Caco-2 (cell line): Measurements from ENCODE around the gene BTBD9. TPM values are rescaled to one million over a fixed set of nuclear protein-coding genes. Genes with fewer than 3 reads are reported as not detected.

Source experiments
- BruUV-seq: library from RNA; stranded (reverse); fragments of 400-500 nt; replicated peaks from 2 replicates; lab custom pipeline; 2021; lab: Mats Ljungman, UMichigan
- CTCF ChIA-PET: fragments of 300-600 bp; sonication (Branson Sonifier 250); formaldehyde crosslinking; loops from one replicate; lab custom pipeline; 2022; ENCODE audit warnings: antibody characterized with exemption; lab: Charles Lee
- POLR2A ChIA-PET: fragments of 300-600 bp; sonication (Branson Sonifier 250); formaldehyde crosslinking; loops from one replicate; lab custom pipeline; 2022; ENCODE audit warnings: antibody characterized with exemption; lab: Charles Lee
- DNase-seq, 2 experiments: peaks; one replicate each; pipeline versions ENCODE4 v3.0.0 to v3.0.0-alpha.2; 2020 to 2022
- H3K27me3 ChIP-seq: replicated peaks from 2 replicates; pipeline ENCODE4 v1.6.0; 2011; ENCODE audit warnings: low read length; ENCODE audit not compliant: control insufficient read depth, insufficient read depth
- H3K36me3 ChIP-seq: 2 replicates; pipeline ENCODE4 v1.5.1; 2011; ENCODE audit warnings: low read length; ENCODE audit not compliant: control insufficient read depth, insufficient read depth
- H3K4me1 ChIP-seq: fragments of 250-450 bp; sonication (Bioruptor Pico); 2 replicates; pipeline ENCODE4 v1.5.1; 2020; ENCODE audit warnings: mild to moderate bottlenecking
- H3K4me3 ChIP-seq: 2 replicates; pipeline ENCODE4 v1.5.1; 2011; ENCODE audit warnings: low read depth, mild to moderate bottlenecking, control low read depth, low read length
- H3K9me3 ChIP-seq: fragments of 250-450 bp; sonication (Bioruptor Pico); 2 replicates; pipeline ENCODE4 v1.5.1; 2020; ENCODE audit warnings: mild to moderate bottlenecking, moderate library complexity
- H3K27ac Mint-ChIP-seq: one replicate; pipeline ENCODE4 v1.8.0; 2022; ENCODE audit warnings: mixed read lengths; ENCODE audit not compliant: unreplicated experiment
- H3K27me3 Mint-ChIP-seq: one replicate; pipeline ENCODE4 v1.8.0; 2022; ENCODE audit warnings: mixed read lengths; ENCODE audit not compliant: insufficient read depth, unreplicated experiment
- H3K36me3 Mint-ChIP-seq: one replicate; pipeline ENCODE4 v1.8.0; 2022; ENCODE audit warnings: mild to moderate bottlenecking, mixed read lengths; ENCODE audit not compliant: insufficient read depth, unreplicated experiment
- H3K4me1 Mint-ChIP-seq: one replicate; pipeline ENCODE4 v1.8.0; 2022; ENCODE audit warnings: low read depth, mixed read lengths; ENCODE audit not compliant: unreplicated experiment
- H3K4me3 Mint-ChIP-seq: one replicate; pipeline ENCODE4 v1.8.0; 2022; ENCODE audit warnings: mild to moderate bottlenecking, moderate library complexity, mixed read lengths; ENCODE audit not compliant: unreplicated experiment
- H3K9me3 Mint-ChIP-seq: one replicate; pipeline ENCODE4 v1.8.0; 2022; ENCODE audit warnings: mixed read lengths; ENCODE audit not compliant: unreplicated experiment
- CTCF ChIP-seq, 2 experiments: fragments of 200-600 bp in 1 of 2; IDR thresholded peaks; 1 replicate in 1 of 2; 2 replicates in 1 of 2; pipeline versions ENCODE4 v1.5.1 to v1.8.0; 2011 to 2022; ENCODE audit warnings: antibody characterized with exemption in 1 of 2, control low read depth in 1 of 2, inconsistent platforms in 1 of 2, low read depth in 1 of 2, low read length in 1 of 2, mild to moderate bottlenecking in 1 of 2, moderate library complexity in 1 of 2; ENCODE audit not compliant: insufficient read depth in 1 of 2, severe bottlenecking in 1 of 2, unreplicated experiment in 1 of 2
- intact Hi-C: fragments of 100-400 bp; cut with micrococcal nuclease; formaldehyde crosslinking; loops from one replicate; pipeline ENCODE4 v1.10.0; 2022; ENCODE audit not compliant: unreplicated experiment
- total RNA-seq: library from RNA; stranded (reverse); gene quantifications from 2 replicates; pipeline ENCODE4 v1.2.3, GENCODE V29; 2022

Gene BTBD9
- total RNA-seq, 1 experiment from 2014 or later: 19.6 TPM

GRCh38 chr6:38583523-38583922 is 56.2 kb downstream of the BTBD9 start:
- intact Hi-C loops: no loop called here
- no peak overlapping the region for H3K4me3 ChIP-seq
- H3K27me3 ChIP-seq: no peaks in the 10 kb centered on the region
- no TSS peak for BruUV-seq
- no peaks in the 10 kb centered on the region for H3K9me3 Mint-ChIP-seq
- H3K36me3 ChIP-seq: no peaks in the 10 kb centered on the region
- no peak for TF ChIP-seq CTCF (IDR thresholded peaks at IDR 0.05; ENCODE audit: insufficient read depth in 1 of 2, low read depth in 1 of 2, low read length in 1 of 2, severe bottlenecking in 1 of 2, unreplicated experiment in 1 of 2)
- H3K4me3 Mint-ChIP-seq: no peak overlapping the region
- H3K4me1 Mint-ChIP-seq: peaks cover under 1% of the 10 kb centered on the region
- H3K9me3 ChIP-seq: no peaks in the 10 kb centered on the region
- no peak for DNase-seq
- H3K36me3 Mint-ChIP-seq: no peaks in the 10 kb centered on the region
- H3K4me1 ChIP-seq: peaks cover 4% of the 10 kb centered on the region; the same call in 1 of the 2 replicates
- H3K27ac Mint-ChIP-seq: no peak overlapping the region
- no peaks in the 10 kb centered on the region for H3K27me3 Mint-ChIP-seq
- ChIA-PET CTCF (no interaction called here), POLR2A (interaction anchor here (0.6 to 0.7 kb wide), 3 partner anchors 10 to 120 kb away, joined by 3 to 8 read pairs (median 3); no protein-coding TSS in a partner anchor)

GRCh38 chr6:38580030-38580429 is 59.7 kb downstream of the BTBD9 start:
- POLR2A ChIA-PET: no interaction called here
- no peaks in the 10 kb centered on the region for H3K27me3 Mint-ChIP-seq

GRCh38 chr6:38579010-38579628 is 60.6 kb downstream of the BTBD9 start:
- POLR2A ChIA-PET: no interaction called here

More at GRCh38 chr6:38580030-38580429, 59.7 kb downstream of the BTBD9 start:
- H3K4me3 ChIP-seq: no peak overlapping the region
- H3K9me3 ChIP-seq: no peaks in the 10 kb centered on the region
- no peaks in the 10 kb centered on the region for H3K27me3 ChIP-seq
- no peaks in the 10 kb centered on the region for H3K36me3 ChIP-seq
- intact Hi-C loops: no loop called here
- BruUV-seq: no TSS peak
- H3K4me1 ChIP-seq: no peaks in the 10 kb centered on the region; the same call in 1 of the 2 replicates
- no peak for DNase-seq
- TF ChIP-seq CTCF (IDR thresholded peaks at IDR 0.05; ENCODE audit: insufficient read depth in 1 of 2, low read depth in 1 of 2, low read length in 1 of 2, severe bottlenecking in 1 of 2, unreplicated experiment in 1 of 2): no peak
- H3K36me3 Mint-ChIP-seq: no peaks in the 10 kb centered on the region
- H3K9me3 Mint-ChIP-seq: no peaks in the 10 kb centered on the region
- H3K4me1 Mint-ChIP-seq: peaks cover 8% of the 10 kb centered on the region
- CTCF ChIA-PET: no interaction called here
- H3K27ac Mint-ChIP-seq: no peak overlapping the region
- H3K4me3 Mint-ChIP-seq: no peak overlapping the region

More at GRCh38 chr6:38579010-38579628, 60.6 kb downstream of the BTBD9 start:
- intact Hi-C loops: no loop called here
- no TSS peak for BruUV-seq
- no peaks in the 10 kb centered on the region for H3K36me3 ChIP-seq
- H3K4me3 Mint-ChIP-seq: no peak overlapping the region
- peaks cover 16% of the 10 kb centered on the region for H3K4me1 Mint-ChIP-seq
- H3K36me3 Mint-ChIP-seq: no peaks in the 10 kb centered on the region
- H3K9me3 ChIP-seq: no peaks in the 10 kb centered on the region
- H3K4me1 ChIP-seq: peaks cover 5% of the 10 kb centered on the region; the same call in 1 of the 2 replicates
- no peaks in the 10 kb centered on the region for H3K9me3 Mint-ChIP-seq
- no peak overlapping the region for H3K27ac Mint-ChIP-seq
- no peak for TF ChIP-seq CTCF (IDR thresholded peaks at IDR 0.05; ENCODE audit: insufficient read depth in 1 of 2, low read depth in 1 of 2, low read length in 1 of 2, severe bottlenecking in 1 of 2, unreplicated experiment in 1 of 2)
- H3K27me3 ChIP-seq: no peaks in the 10 kb centered on the region
- no peak for DNase-seq
- CTCF ChIA-PET: no interaction called here
- H3K4me3 ChIP-seq: no peak overlapping the region
- no peaks in the 10 kb centered on the region for H3K27me3 Mint-ChIP-seq
